Measurements from ENCODE around the gene LOC101059915.
A peak's percentile ranks its signal among the peaks of the same experiment; 100 is the strongest.
"Not testable (repeated sequence)": the region's sequence is repeated elsewhere in the genome, so short reads cannot be mapped to it uniquely, and the experiment has no call there.

LOC101059915 gene

GRCh38 chrX:71660562-71661416 is 6.6 kb upstream of the LOC101059915 start:
- CTCF ChIA-PET = no interaction called here
- no peak overlapping the region for H3K4me3 Mint-ChIP-seq

GRCh38 chrX:71661919-71662318 is 5.4 kb upstream of the LOC101059915 start:
- ATAC-seq (ENCODE audit: poor library complexity) = no peak
- Mint-ChIP-seq H3K36me3 (ENCODE audit: low read depth) (no peaks in the 10 kb centered on the region), H3K27me3 (no peaks in the 10 kb centered on the region), H3K4me3 (no peak overlapping the region), H3K4me1 (ENCODE audit: low read depth) (peaks cover 16% of the 10 kb centered on the region), H3K27ac (no peak overlapping the region), H3K9me3 (no peaks in the 10 kb centered on the region)
- Histone ChIP-seq H3K36me3 (ENCODE audit: insufficient read depth, low read length) (no peaks in the 10 kb centered on the region), H3K27ac (ENCODE audit: low read depth in 1 of 2, low read length in 2 of 2) (no peak overlapping the region), H3K4me1 (ENCODE audit: insufficient read depth, low read length) (peaks cover 21% of the 10 kb centered on the region), H3K9me3 (ENCODE audit: control insufficient read depth in 1 of 2, insufficient read depth in 1 of 2, low read length in 2 of 2) (no peaks in the 10 kb centered on the region), H3K27me3 (ENCODE audit: control insufficient read depth in 1 of 2, insufficient read depth in 2 of 2, low read length in 2 of 2) (no peaks in the 10 kb centered on the region), H3K4me3 (ENCODE audit: low read length) (no peak overlapping the region)
- POLR2A ChIA-PET = no interaction called here
- DNase-seq = no peak
- intact Hi-C loops (cut with DNase I, micrococcal nuclease) = no loop called here
- no peak for TF ChIP-seq CTCF (IDR thresholded peaks at IDR 0.05)
- CTCF ChIA-PET = no interaction called here

More at GRCh38 chrX:71660562-71661416, 6.6 kb upstream of the LOC101059915 start:
- H3K9me3 Mint-ChIP-seq = no peaks in the 10 kb centered on the region
- H3K36me3 ChIP-seq (ENCODE audit: insufficient read depth, low read length) = no peaks in the 10 kb centered on the region
- no peak for DNase-seq
- no peak overlapping the region for H3K4me3 ChIP-seq (ENCODE audit: low read length)
- TF ChIP-seq CTCF (IDR thresholded peaks at IDR 0.05) = no peak
- H3K36me3 Mint-ChIP-seq (ENCODE audit: low read depth) = no peaks in the 10 kb centered on the region
- no peak overlapping the region for H3K27ac ChIP-seq (ENCODE audit: low read depth in 1 of 2, low read length in 2 of 2)
- POLR2A ChIA-PET = no interaction called here
- ATAC-seq (ENCODE audit: poor library complexity) = no peak
- H3K4me1 ChIP-seq (ENCODE audit: insufficient read depth, low read length) = peaks cover 21% of the 10 kb centered on the region
- intact Hi-C loops (cut with DNase I, micrococcal nuclease) = no loop called here
- H3K27me3 Mint-ChIP-seq = no peaks in the 10 kb centered on the region
- no peaks in the 10 kb centered on the region for H3K9me3 ChIP-seq (ENCODE audit: control insufficient read depth in 1 of 2, insufficient read depth in 1 of 2, low read length in 2 of 2)
- H3K4me1 Mint-ChIP-seq (ENCODE audit: low read depth) = peaks cover 16% of the 10 kb centered on the region
- H3K27me3 ChIP-seq (ENCODE audit: control insufficient read depth in 1 of 2, insufficient read depth in 2 of 2, low read length in 2 of 2) = no peaks in the 10 kb centered on the region
- H3K27ac Mint-ChIP-seq = no peak overlapping the region

DNA sequence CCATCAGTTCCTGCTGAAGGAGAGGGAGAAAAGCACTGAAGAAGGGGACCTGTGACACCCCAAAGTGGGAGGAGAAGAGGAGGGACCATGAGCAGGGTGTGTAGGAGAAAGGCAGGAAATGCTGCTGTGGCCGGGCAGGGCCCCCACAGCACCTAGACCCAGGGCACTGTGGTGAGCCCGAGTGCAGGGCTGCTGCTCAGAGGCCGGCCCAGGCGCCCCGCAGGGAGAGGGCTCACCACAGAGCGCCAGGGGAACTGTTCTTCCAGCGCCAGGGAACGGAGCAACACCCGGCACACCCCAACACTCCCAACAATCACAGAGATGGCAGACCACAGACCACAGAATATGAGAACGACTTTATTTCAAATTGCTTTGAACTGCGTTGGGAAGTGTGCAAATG is 4.7 kb upstream of the LOC101059915 start:
- CTCF ChIA-PET; H3K27ac ChIP-seq (ENCODE audit: low read depth in 1 of 2, low read length in 2 of 2); H3K27me3 Mint-ChIP-seq; H3K36me3 ChIP-seq (ENCODE audit: insufficient read depth, low read length); intact Hi-C loops (cut with DNase I, micrococcal nuclease); H3K4me3 ChIP-seq (ENCODE audit: low read length); H3K9me3 Mint-ChIP-seq; POLR2A ChIA-PET; H3K36me3 Mint-ChIP-seq (ENCODE audit: low read depth); H3K9me3 ChIP-seq (ENCODE audit: control insufficient read depth in 1 of 2, insufficient read depth in 1 of 2, low read length in 2 of 2); H3K27me3 ChIP-seq (ENCODE audit: control insufficient read depth in 1 of 2, insufficient read depth in 2 of 2, low read length in 2 of 2): not testable (repeated sequence)
- H3K4me1 Mint-ChIP-seq (ENCODE audit: low read depth) = peaks cover 16% of the 10 kb centered on the region
- H3K4me3 Mint-ChIP-seq = peak overlapping the region; percentile 56
- peaks cover 21% of the 10 kb centered on the region for H3K4me1 ChIP-seq (ENCODE audit: insufficient read depth, low read length)
- DNase-seq = peak in 4 of 14 experiments; percentile 13 to 34 (median 23)
- peak overlapping the region; percentile 71 for H3K27ac Mint-ChIP-seq
- peak; percentile 39 for ATAC-seq (ENCODE audit: poor library complexity)

GRCh38 chrX:71663238-71663637 is 4.1 kb upstream of the LOC101059915 start:
- intact Hi-C loops (cut with DNase I, micrococcal nuclease) = not testable (repeated sequence)

GRCh38 chrX:71664202-71664601 is 3.1 kb upstream of the LOC101059915 start:
- H3K27me3 ChIP-seq (ENCODE audit: control insufficient read depth in 1 of 2, insufficient read depth in 2 of 2, low read length in 2 of 2); H3K27ac Mint-ChIP-seq; DNase-seq; H3K9me3 ChIP-seq (ENCODE audit: control insufficient read depth in 1 of 2, insufficient read depth in 1 of 2, low read length in 2 of 2); H3K27me3 Mint-ChIP-seq; intact Hi-C loops (cut with DNase I, micrococcal nuclease); H3K36me3 Mint-ChIP-seq (ENCODE audit: low read depth); H3K36me3 ChIP-seq (ENCODE audit: insufficient read depth, low read length); H3K9me3 Mint-ChIP-seq; H3K27ac ChIP-seq (ENCODE audit: low read depth in 1 of 2, low read length in 2 of 2); H3K4me3 Mint-ChIP-seq; POLR2A ChIA-PET; H3K4me3 ChIP-seq (ENCODE audit: low read length): not testable (repeated sequence)
- peaks cover 21% of the 10 kb centered on the region for H3K4me1 ChIP-seq (ENCODE audit: insufficient read depth, low read length)
- CTCF ChIA-PET = interaction anchor here (0.5 kb wide), 1 partner anchor 306 kb away, joined by 3 read pairs; no protein-coding TSS in a partner anchor
- peaks cover 16% of the 10 kb centered on the region for H3K4me1 Mint-ChIP-seq (ENCODE audit: low read depth)
- ATAC-seq (ENCODE audit: poor library complexity) = peak; percentile 49

More at GRCh38 chrX:71663238-71663637, 4.1 kb upstream of the LOC101059915 start:
- H3K27me3 ChIP-seq (ENCODE audit: control insufficient read depth in 1 of 2, insufficient read depth in 2 of 2, low read length in 2 of 2); H3K36me3 Mint-ChIP-seq (ENCODE audit: low read depth); H3K27me3 Mint-ChIP-seq; H3K4me3 ChIP-seq (ENCODE audit: low read length); H3K9me3 ChIP-seq (ENCODE audit: control insufficient read depth in 1 of 2, insufficient read depth in 1 of 2, low read length in 2 of 2); POLR2A ChIA-PET; CTCF ChIA-PET; H3K4me3 Mint-ChIP-seq; H3K9me3 Mint-ChIP-seq; H3K36me3 ChIP-seq (ENCODE audit: insufficient read depth, low read length); H3K27ac ChIP-seq (ENCODE audit: low read depth in 1 of 2, low read length in 2 of 2): not testable (repeated sequence)
- ATAC-seq (ENCODE audit: poor library complexity) (peak; percentile 39), DNase-seq (peak in 10 of 14 experiments; percentile 17 to 70 (median 36))
- H3K4me1 ChIP-seq (ENCODE audit: insufficient read depth, low read length) = peaks cover 21% of the 10 kb centered on the region
- Mint-ChIP-seq H3K27ac (peak overlapping the region; percentile 71), H3K4me1 (ENCODE audit: low read depth) (peaks cover 16% of the 10 kb centered on the region)
